Neural crest cell (in vitro differentiated cells): ENCODE data around the gene ZNF304. TPM values are rescaled to one million over a fixed set of nuclear protein-coding genes. Genes with fewer than 3 reads are reported as not detected.
A peak's percentile ranks its signal among the peaks of the same experiment; 100 is the strongest.

Source experiments
- DNase-seq: peaks from one replicate; pipeline ENCODE4 v3.0.0; 2021; ENCODE audit warnings: low read depth, mixed read lengths, low spot score
- H3K27ac Mint-ChIP-seq: one replicate; pipeline ENCODE4 v1.8.0; 2021; ENCODE audit warnings: mild to moderate bottlenecking, mixed read lengths; ENCODE audit not compliant: unreplicated experiment
- H3K27me3 Mint-ChIP-seq: 2 replicates; pipeline ENCODE4 v1.8.0; 2021; ENCODE audit warnings: low read depth, mild to moderate bottlenecking, mixed read lengths
- H3K36me3 Mint-ChIP-seq: 2 replicates; pipeline ENCODE4 v1.8.0; 2021; ENCODE audit warnings: low read depth, mild to moderate bottlenecking, mixed read lengths
- H3K4me1 Mint-ChIP-seq: 2 replicates; pipeline ENCODE4 v1.8.0; 2021; ENCODE audit warnings: mixed read lengths
- H3K4me3 Mint-ChIP-seq: one replicate; pipeline ENCODE4 v1.8.0; 2021; ENCODE audit warnings: mild to moderate bottlenecking, mixed read lengths
- H3K9me3 Mint-ChIP-seq: 2 replicates; pipeline ENCODE4 v1.8.0; 2021; ENCODE audit warnings: mixed read lengths
- CTCF ChIP-seq: fragments of 200-600 bp; sonication (generic); conservative IDR thresholded peaks from 2 replicates; pipeline ENCODE4 v1.5.0; 2021; ENCODE audit warnings: antibody characterized with exemption, mild to moderate bottlenecking
- long read RNA-seq: library from polyadenylated mRNA; unstranded; transcript quantifications from one replicate; pipeline ENCODE4 v2.0.0, GENCODE V29; 2020
- total RNA-seq: library from RNA; stranded (reverse); gene quantifications from 2 replicates; pipeline ENCODE4 v1.2.1, GENCODE V29; 2021

ZNF304 gene
- total RNA-seq = 10.9 and 11.3 TPM in 2 replicates
- long read RNA-seq, full-length matches to known transcripts = 2 of 6 reads
- long read RNA-seq, partial matches to known transcripts = 0 of 6 reads
- long read RNA-seq, other reads (novel, unspliced or antisense) = 4 of 6 reads

DNA sequence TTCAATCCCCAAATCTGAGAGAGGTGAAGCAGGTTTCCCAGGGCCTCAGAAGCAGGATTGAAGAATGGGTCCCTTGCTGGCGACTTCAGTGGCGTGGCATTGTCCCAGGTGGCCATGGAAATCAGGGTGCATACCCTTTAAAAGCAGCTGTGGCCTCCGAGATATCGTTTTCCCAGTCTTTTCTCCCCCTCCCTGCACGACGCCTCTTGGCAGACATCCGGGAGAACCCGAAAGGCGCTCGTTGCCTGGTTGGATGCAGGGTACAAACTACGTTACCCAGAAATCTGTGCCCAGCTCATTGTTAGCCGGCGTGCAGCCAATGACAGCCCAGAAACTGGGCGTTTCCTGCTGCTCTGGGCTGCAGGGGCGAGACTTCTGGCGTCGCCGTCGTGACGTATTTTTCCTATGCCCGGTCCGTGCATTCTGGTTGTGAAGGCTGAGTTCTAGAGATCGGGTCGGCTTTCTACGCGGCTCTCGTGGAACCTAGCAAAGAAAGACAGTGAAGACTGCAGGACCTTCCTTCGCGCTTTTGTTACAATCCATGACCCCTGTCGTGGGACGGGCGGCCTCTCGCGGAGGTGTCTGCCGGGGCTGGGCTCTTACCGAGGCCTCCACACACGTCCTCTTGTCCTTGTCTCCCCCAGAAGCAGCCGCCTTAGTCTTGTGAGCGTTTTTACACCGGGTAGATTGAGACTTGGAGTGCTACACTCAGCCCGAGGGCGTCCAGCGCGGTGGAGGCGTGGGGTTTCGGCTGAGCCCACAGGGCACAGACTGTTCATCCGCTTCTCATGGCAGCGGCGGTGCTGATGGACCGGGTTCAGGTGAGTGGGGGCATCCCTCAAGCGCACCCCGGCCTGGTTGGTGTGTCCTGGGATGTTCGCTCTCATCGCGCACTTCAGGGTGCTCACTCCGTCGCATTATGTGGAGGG lies at the start of gene ZNF304:
ZNF304 (plus strand) TSS at position 395 of the 929 bp plus-strand sequence; CDS start at position 789, 394 bp downstream.
- peak; percentile 71 for DNase-seq
- H3K27ac Mint-ChIP-seq = peak within 1 kb of the TSS; percentile 88
- H3K4me3 Mint-ChIP-seq = peak within 1 kb of the TSS; percentile 100
- peaks cover 5% of the 10 kb centered on the region for H3K36me3 Mint-ChIP-seq
- no peaks in the 10 kb centered on the region for H3K9me3 Mint-ChIP-seq
- no peak for TF ChIP-seq CTCF
- H3K4me1 Mint-ChIP-seq = peaks cover 31% of the 10 kb centered on the region
- H3K27me3 Mint-ChIP-seq = peaks cover 24% of the 10 kb centered on the region

DNA sequence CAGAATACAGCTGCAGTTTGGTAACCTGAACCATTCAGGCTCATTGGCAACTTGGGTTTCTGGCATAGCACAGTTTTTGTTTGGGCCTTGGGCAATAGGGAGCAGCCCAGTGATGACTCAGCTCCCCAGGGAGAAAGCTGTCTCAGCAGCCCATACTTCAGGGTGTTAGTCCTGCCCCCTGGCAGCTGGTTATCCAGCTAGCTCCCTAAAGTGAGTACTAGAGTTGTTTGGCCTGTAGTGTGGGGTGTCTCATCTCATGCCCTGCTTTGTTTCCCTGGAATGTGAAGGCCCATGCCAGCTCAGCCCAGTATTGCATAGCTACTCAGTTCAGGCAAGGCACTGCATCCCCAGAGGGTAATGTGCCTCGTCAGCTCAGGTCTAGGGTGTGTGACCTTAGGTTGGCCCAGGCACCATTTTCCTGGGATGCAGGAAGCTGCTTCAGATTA lies 49.0 kb upstream of the ZNF304 start:
- no peak overlapping the region for H3K27ac Mint-ChIP-seq
- H3K36me3 Mint-ChIP-seq = peaks cover 21% of the 10 kb centered on the region
- no peak overlapping the region for H3K4me3 Mint-ChIP-seq
- H3K9me3 Mint-ChIP-seq = no peaks in the 10 kb centered on the region
- TF ChIP-seq CTCF = no peak
- no peaks in the 10 kb centered on the region for H3K4me1 Mint-ChIP-seq
- H3K27me3 Mint-ChIP-seq = no peaks in the 10 kb centered on the region
- DNase-seq = no peak

DNA sequence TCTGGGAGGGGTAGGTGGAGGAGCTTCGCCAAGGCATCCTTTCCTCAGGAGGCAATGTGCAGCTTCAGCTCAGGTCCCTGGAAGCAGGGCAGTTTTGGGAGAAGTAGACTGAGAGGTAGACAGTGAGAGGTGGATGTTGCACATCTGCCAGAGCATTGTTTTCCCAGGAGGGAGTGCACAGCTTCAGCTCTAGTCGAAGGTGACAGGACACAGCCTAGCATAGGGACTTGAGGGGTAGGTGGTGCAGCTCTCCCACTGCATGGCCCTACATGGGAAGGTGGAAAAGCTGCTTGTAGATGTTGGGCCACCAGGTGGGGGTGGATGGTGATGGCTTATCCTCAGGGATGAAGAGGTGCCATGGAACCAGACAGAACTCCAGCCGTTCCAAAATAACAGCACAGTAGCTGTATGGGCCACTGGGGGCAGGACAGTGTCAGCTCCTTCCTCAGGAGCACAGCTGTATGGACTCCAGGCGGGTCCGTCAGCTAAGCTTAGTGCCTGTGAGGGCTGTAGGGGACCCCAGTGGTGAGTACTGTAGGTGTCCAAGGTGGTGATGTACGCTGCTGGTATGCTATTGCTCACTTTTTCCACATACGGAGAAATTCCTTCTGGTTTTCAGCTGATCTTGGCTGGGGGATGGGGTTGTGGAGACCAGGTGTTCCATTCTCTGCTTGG lies 48.2 kb upstream of the ZNF304 start:
- Mint-ChIP-seq H3K36me3 (peaks cover 17% of the 10 kb centered on the region), H3K9me3 (no peaks in the 10 kb centered on the region), H3K27ac (no peak overlapping the region), H3K4me3 (no peak overlapping the region), H3K4me1 (no peaks in the 10 kb centered on the region), H3K27me3 (no peaks in the 10 kb centered on the region)
- no peak for DNase-seq
- no peak for TF ChIP-seq CTCF

DNA sequence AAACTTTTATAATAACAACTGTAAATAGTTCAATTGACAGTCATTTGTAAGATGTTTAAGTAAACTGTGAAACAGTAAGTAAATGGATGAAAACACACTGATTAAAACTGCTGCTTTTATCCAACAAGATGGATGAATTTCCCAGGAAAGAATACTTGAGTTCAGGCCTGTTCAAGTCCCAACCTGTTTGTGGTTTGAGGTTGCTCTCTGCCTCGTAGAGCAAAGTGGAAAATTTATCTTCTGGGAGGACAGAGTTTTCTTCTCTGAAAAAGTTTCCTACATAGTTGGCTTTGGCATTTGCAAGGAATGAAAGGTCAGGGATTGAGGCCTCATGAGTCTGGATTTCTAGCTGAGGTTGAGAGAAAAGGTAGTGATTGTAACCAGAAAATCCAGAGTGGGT lies 46.0 kb upstream of the ZNF304 start:
- no peak for DNase-seq
- H3K27me3 Mint-ChIP-seq = no peaks in the 10 kb centered on the region
- no peak overlapping the region for H3K4me3 Mint-ChIP-seq
- peaks cover 6% of the 10 kb centered on the region for H3K9me3 Mint-ChIP-seq
- no peak overlapping the region for H3K27ac Mint-ChIP-seq
- H3K4me1 Mint-ChIP-seq = no peaks in the 10 kb centered on the region
- no peak for TF ChIP-seq CTCF
- H3K36me3 Mint-ChIP-seq = peaks cover 8% of the 10 kb centered on the region

DNA sequence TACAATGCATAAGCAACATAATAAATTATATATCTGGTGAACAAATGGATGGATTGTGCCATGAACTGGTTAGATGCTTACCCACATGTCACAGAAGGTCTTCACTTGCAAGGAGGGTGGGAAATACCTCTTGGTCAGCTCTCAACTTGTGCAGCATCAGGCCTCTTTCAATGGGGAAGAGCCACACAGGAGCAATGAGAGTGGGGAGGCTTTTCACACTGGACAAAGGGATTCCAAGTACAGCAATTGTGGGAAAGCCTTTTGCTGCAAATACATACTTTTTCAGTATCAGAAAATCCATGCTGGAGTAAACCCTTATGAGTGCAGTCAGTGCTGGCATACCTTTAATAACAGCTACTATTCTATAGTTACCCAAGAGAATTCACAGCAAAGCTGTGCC lies 42.6 kb upstream of the ZNF304 start:
- no peaks in the 10 kb centered on the region for H3K36me3 Mint-ChIP-seq
- no peaks in the 10 kb centered on the region for H3K4me1 Mint-ChIP-seq

More for the DNA sequence above, 42.6 kb upstream of the ZNF304 start:
- no peak overlapping the region for H3K4me3 Mint-ChIP-seq
- H3K27me3 Mint-ChIP-seq = peaks cover 24% of the 10 kb centered on the region
- DNase-seq = no peak
- no peak overlapping the region for H3K27ac Mint-ChIP-seq
- TF ChIP-seq CTCF = no peak
- peaks cover 6% of the 10 kb centered on the region for H3K9me3 Mint-ChIP-seq
